Glutamatergic neuron (in vitro differentiated cells): Measurements from ENCODE around the gene SSUH2. TPM values are rescaled to one million over a fixed set of nuclear protein-coding genes. Genes with fewer than 3 reads are reported as not detected.
"Not testable (repeated sequence)": the region's sequence is repeated elsewhere in the genome, so short reads cannot be mapped to it uniquely, and the experiment has no call there.

Experiments used
- DNase-seq: peaks from one replicate; pipeline ENCODE4 v3.0.0; 2022
- H3K27ac Mint-ChIP-seq: one replicate; pipeline ENCODE4 v1.8.0; 2020; ENCODE audit warnings: mild to moderate bottlenecking, mixed read lengths, inconsistent platforms; ENCODE audit not compliant: unreplicated experiment
- H3K27me3 Mint-ChIP-seq: one replicate; pipeline ENCODE4 v1.8.0; 2020; ENCODE audit warnings: mild to moderate bottlenecking, moderate library complexity, mixed read lengths, inconsistent platforms; ENCODE audit not compliant: unreplicated experiment
- H3K36me3 Mint-ChIP-seq: one replicate; pipeline ENCODE4 v1.8.0; 2020; ENCODE audit warnings: mild to moderate bottlenecking, mixed read lengths, inconsistent platforms; ENCODE audit not compliant: unreplicated experiment
- H3K4me1 Mint-ChIP-seq: one replicate; pipeline ENCODE4 v1.8.0; 2020; ENCODE audit warnings: mild to moderate bottlenecking, low read depth, mixed read lengths, inconsistent platforms; ENCODE audit not compliant: unreplicated experiment
- H3K4me3 Mint-ChIP-seq: one replicate; pipeline ENCODE4 v1.8.0; 2020; ENCODE audit warnings: mild to moderate bottlenecking, mixed read lengths, inconsistent platforms; ENCODE audit not compliant: unreplicated experiment
- H3K9me3 Mint-ChIP-seq: one replicate; pipeline ENCODE4 v1.8.0; 2020; ENCODE audit warnings: mild to moderate bottlenecking, moderate library complexity, mixed read lengths, inconsistent platforms; ENCODE audit not compliant: unreplicated experiment
- CTCF ChIP-seq: fragments of 200-600 bp; sonication (generic); IDR thresholded peaks from one replicate; pipeline ENCODE4 v1.5.0; 2021; ENCODE audit not compliant: partially characterized antibody, unreplicated experiment
- total RNA-seq: library from RNA; stranded (reverse); fragmentation: NEBNext Ultra II Directional; extraction: Animal tissue kit (Norgen Biotek cat#: 25700); gene quantifications from one replicate; pipeline ENCODE4 v1.2.1, GENCODE V29; 2021; ENCODE audit not compliant: unreplicated experiment

Gene SSUH2
- total RNA-seq, 1 donor from 2014 or later: 0.66 TPM

GRCh38 chr3:8581806-8582445 is 62.7 kb downstream of the SSUH2 start:
- TF ChIP-seq CTCF: no peak
- no peaks in the 10 kb centered on the region for H3K4me1 Mint-ChIP-seq
- no peak for DNase-seq
- H3K36me3 Mint-ChIP-seq: no peaks in the 10 kb centered on the region
- H3K9me3 Mint-ChIP-seq: no peaks in the 10 kb centered on the region
- H3K4me3 Mint-ChIP-seq: no peak overlapping the region
- no peak overlapping the region for H3K27ac Mint-ChIP-seq
- no peaks in the 10 kb centered on the region for H3K27me3 Mint-ChIP-seq

- H3K4me1 Mint-ChIP-seq: no peaks in the 10 kb centered on the region
- no peak for DNase-seq
- H3K27me3 Mint-ChIP-seq: no peaks in the 10 kb centered on the region
- no peaks in the 10 kb centered on the region for H3K9me3 Mint-ChIP-seq
- no peaks in the 10 kb centered on the region for H3K36me3 Mint-ChIP-seq
- no peak overlapping the region for H3K4me3 Mint-ChIP-seq
- TF ChIP-seq CTCF: no peak
- H3K27ac Mint-ChIP-seq: no peak overlapping the region
Observed at GRCh38 chr3:8581373-8581772, 63.2 kb downstream of the SSUH2 start.

GRCh38 chr3:8580434-8580833 is 64.2 kb downstream of the SSUH2 start:
- H3K27me3 Mint-ChIP-seq, H3K27ac Mint-ChIP-seq, H3K9me3 Mint-ChIP-seq, H3K4me1 Mint-ChIP-seq, H3K36me3 Mint-ChIP-seq, DNase-seq, H3K4me3 Mint-ChIP-seq: not testable (repeated sequence)

GRCh38 chr3:8579943-8580342 is 64.7 kb downstream of the SSUH2 start:
- Mint-ChIP-seq H3K27ac (no peak overlapping the region), H3K9me3 (no peaks in the 10 kb centered on the region), H3K4me1 (no peaks in the 10 kb centered on the region), H3K36me3 (no peaks in the 10 kb centered on the region), H3K4me3 (no peak overlapping the region), H3K27me3 (no peaks in the 10 kb centered on the region)
- TF ChIP-seq CTCF: no peak
- DNase-seq: no peak

- H3K27ac Mint-ChIP-seq: no peak overlapping the region
- no peaks in the 10 kb centered on the region for H3K9me3 Mint-ChIP-seq
- H3K27me3 Mint-ChIP-seq: no peaks in the 10 kb centered on the region
- H3K4me3 Mint-ChIP-seq: no peak overlapping the region
- DNase-seq: no peak
- no peak for TF ChIP-seq CTCF
- no peaks in the 10 kb centered on the region for H3K36me3 Mint-ChIP-seq
- no peaks in the 10 kb centered on the region for H3K4me1 Mint-ChIP-seq
Observed at GRCh38 chr3:8579096-8579495, 65.5 kb downstream of the SSUH2 start.
